ENCODE results near the gene RPL37A.
"Not testable (repeated sequence)": the region's sequence is repeated elsewhere in the genome, so short reads cannot be mapped to it uniquely, and the experiment has no call there.

RPL37A gene

GRCh38 chr2:216517447-216518225 lies 19.0 kb downstream of the RPL37A start:
- no peak for DNase-seq (ENCODE audit: low spot score)

DNA sequence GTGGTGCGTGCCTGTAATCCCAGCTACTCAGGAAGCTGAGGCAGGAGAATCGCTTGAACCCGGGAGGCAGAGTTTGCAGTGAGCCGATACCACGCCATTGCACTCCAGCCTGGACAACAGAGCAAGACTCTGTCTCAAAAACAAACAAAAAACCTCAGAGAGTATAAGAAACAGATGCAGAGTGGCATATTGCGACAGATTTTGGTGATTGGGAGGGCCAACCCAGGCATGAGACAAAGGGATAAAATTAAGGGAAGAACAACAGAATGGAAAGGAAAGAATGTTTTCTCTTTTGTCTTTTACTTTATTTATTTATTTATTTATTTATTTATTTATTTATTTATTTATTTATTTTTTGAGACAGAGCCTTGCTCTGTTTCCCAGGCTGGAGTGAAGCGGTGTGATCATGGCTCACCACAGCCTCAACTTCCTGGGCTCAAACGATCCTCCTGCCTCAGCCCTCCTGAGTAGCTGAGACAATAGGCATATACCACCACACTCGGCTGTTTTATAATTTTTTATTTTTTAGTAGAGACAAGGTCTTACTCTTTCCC lies 20.0 kb downstream of the RPL37A start:
- DNase-seq (ENCODE audit: low spot score): not testable (repeated sequence)

GRCh38 chr2:216519154-216519762 lies 20.6 kb downstream of the RPL37A start:
- DNase-seq (ENCODE audit: low spot score): peak; percentile 43

GRCh38 chr2:216520112-216520511 lies 21.5 kb downstream of the RPL37A start:
- DNase-seq (ENCODE audit: low spot score): no peak

DNA sequence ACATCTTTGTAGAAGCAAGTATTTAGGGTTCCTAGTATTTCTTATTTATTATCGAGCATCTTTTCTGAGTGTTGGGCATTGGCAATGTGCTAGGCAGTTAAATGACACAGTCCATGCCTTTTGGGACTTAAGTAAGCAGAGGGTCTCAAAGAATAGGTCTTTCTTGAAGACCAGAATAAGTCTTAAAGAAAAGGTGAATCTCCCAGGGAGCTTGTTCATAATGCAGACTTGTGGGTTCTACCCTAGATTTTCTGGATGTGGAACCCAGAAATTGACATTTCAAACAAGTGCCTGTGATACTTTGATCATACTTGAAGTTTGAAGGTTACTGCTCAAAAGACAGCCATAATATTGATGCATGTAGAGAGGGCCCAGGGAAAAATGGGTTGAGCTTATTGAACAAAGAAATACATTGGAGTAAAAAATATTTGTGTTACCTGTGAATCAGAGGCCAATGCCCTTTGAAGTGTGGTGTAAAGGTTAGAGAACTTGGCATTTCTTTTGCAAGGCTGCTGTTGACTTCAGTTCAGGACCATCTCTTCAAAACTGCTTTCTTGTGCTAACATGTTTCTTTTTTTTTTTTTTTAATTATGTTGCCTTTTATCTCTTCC lies 24.4 kb downstream of the RPL37A start:
- DNase-seq (ENCODE audit: low spot score): no peak

DNA sequence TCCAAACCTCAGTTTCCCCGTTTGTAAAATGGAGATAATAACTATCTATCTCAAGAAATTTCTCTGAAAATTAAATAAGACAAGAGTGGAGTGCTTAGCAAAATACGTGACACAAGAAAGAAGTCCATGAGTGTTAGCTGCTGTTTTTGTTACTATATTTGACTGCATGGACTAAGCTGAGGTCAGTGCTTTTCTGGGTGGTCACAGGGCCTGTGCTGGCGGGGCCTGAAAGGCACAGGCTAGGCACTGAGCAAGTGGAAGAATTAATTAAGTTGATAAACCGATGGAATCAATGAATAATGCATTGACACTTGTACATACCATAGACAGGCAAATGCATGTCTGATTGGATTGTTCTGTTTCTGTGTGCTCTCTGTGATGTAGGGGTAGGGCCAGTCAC lies 27.3 kb downstream of the RPL37A start:
- DNase-seq (ENCODE audit: low spot score): no peak

DNA sequence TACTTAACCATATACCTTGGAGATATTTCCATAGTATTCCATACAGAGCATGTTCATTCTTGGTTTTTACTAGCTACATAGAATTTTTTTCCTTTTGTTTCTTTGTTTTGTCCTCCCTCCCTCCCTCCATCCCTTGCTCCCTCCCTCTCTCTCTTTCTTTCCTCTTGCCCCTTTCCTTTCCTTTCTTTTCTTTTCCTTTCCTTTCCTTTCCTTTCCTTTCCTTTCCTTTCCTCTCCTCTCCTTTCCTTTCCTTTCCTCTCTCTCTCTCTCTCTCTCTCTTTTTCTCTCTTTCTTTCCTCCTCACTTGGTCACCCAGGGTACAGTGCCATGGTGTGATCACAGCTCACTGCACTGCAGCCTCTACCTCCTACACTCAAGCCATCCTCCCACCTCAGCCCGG lies 28.3 kb downstream of the RPL37A start:
- no peak for DNase-seq (ENCODE audit: low spot score)

- DNase-seq (ENCODE audit: low spot score): no peak
These were observed 29.0 kb downstream of the RPL37A start for GRCh38 chr2:216527600-216527999.

- DNase-seq (ENCODE audit: low spot score): no peak
These were observed 33.9 kb downstream of the RPL37A start for GRCh38 chr2:216532562-216532961.

GRCh38 chr2:216533609-216534008 lies 35.0 kb downstream of the RPL37A start:
- DNase-seq (ENCODE audit: low spot score): no peak

DNA sequence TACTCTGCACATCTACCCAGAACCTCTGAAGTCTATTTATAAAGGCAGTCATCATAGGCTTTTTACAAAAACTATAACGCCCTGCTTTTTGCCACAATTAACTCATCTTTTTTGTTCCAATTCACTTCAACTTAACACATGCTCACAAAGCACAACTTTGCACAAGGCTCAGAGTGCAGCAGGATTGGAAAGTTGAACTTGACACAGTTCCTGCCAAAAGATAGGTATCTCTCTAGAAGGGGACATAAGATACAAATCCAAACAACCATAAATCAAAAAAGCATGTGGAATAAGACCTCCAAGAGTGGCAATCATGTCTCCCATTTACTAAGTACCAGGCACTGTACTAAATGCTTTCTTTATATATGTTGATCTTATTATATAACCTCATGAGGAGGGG lies 36.2 kb downstream of the RPL37A start:
- DNase-seq (ENCODE audit: low spot score): no peak

DNA sequence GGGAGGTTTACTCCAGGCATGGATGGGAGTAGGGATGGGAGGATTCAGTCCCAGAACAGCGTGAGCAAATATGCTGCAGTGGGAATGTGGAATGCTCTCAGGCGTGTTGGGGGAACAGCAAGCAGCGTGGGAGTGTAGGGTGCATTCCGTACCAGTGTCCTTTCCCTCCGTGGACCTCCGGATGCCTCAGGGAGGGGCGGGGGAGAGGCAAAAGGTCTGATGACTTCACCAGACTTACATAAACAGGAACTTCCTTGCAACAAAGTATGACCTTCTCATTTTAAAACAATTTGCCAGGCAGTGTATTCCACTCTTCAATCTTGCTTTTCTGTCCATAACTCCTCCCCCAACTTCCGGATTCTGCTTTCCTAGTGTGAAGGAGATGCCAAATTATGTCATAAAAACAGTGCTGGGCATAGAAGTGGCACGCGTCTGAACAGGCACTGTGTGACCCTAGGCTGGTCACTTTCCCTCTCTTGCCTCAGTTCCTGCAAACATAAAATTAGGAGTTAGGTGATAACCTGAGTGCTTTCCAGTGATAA lies 36.9 kb downstream of the RPL37A start:
- no peak for DNase-seq (ENCODE audit: low spot score)

- no peak for DNase-seq (ENCODE audit: low spot score)
These were observed 38.1 kb downstream of the RPL37A start for GRCh38 chr2:216536734-216537210.

DNA sequence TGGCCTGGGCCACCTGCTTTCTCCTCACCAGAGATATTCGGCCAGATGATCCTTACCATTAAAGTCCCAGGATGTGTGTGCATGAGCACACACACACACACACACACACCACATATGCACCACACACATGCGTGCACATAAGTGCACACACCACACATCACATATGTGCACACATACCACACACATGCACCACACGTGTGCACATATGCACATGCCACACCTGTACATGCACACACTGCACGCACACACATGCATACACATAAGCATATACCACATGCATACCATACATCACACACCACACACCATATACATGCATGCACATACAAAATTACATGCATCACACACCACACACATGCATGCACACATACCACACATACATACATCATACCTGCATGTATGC lies 38.7 kb downstream of the RPL37A start:
- DNase-seq (ENCODE audit: low spot score): no peak

GRCh38 chr2:216538538-216538937 lies 39.9 kb downstream of the RPL37A start:
- no peak for DNase-seq (ENCODE audit: low spot score)

DNA sequence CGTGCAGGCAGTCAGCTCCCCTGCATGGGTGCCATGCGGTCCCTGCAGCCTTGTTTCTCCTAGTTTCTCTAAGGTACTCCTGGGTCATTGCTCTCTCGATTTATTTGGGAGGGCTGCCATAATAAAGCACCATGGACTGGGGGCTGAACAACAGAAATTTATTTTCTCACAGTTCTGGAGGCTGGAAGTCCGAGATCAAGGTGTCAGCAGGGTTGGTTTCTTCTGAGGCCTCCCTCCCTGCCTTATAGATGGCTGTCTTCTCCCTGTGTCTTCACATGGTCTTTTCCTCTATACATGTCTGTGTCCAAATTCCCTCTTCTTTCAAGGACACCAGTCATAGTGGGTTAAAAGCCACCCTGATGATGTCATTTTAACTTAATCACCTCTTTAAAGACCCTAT lies 40.5 kb downstream of the RPL37A start:
- no peak for DNase-seq (ENCODE audit: low spot score)

- DNase-seq (ENCODE audit: low spot score): no peak
These were observed 41.2 kb downstream of the RPL37A start for GRCh38 chr2:216539791-216540241.

GRCh38 chr2:216540920-216541319 lies 42.3 kb downstream of the RPL37A start:
- no peak for DNase-seq (ENCODE audit: low spot score)

GRCh38 chr2:216541505-216541904 lies 42.9 kb downstream of the RPL37A start:
- DNase-seq (ENCODE audit: low spot score): no peak

- DNase-seq (ENCODE audit: low spot score): no peak
These were observed 46.7 kb downstream of the RPL37A start for GRCh38 chr2:216545359-216545758.

DNA sequence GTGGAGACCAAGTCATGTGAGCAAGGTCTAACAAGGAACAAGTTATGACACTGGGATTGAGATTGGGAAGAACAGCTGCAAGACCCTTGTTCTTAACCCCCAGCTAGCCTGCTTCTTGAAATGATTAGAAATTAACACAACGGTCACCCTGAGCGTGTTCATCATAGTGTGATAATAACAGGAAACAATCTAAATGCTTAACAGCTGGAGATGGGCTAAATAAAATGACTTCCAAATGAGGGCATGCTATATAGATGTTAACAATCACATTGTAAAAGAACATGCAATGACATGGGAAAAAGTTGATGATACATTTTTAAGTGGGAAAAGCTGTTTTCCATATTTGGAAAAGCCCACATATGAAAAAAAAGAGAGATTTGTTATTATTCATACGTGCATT lies 47.6 kb downstream of the RPL37A start:
- DNase-seq (ENCODE audit: low spot score): no peak

- no peak for DNase-seq (ENCODE audit: low spot score)
These were observed 48.2 kb downstream of the RPL37A start for GRCh38 chr2:216546641-216547403.

All from HuH-7 (cell line).